Activated CD8-positive, alpha-beta memory T cell treated with anti-CD3 and anti-CD28 coated beads, Interleukin-2, amount 10 ng/mL, durations not matched to agents 7 days and 5 days (primary cell): ENCODE data around the gene ANAPC15. TPM values are rescaled to one million over a fixed set of nuclear protein-coding genes. Genes with fewer than 3 reads are reported as not detected.
"Not testable (repeated sequence)": the region's sequence is repeated elsewhere in the genome, so short reads cannot be mapped to it uniquely, and the experiment has no call there.

Source experiments
- ATAC-seq: fragments of 150-1000 bp; cut with Tn5 transposase; one replicate; pipeline ENCODE4 v1.10.0; 2021; ENCODE audit warnings: moderate library complexity
- CTCF ChIA-PET: fragments of 350-600 bp; sonication (Branson Sonifier 250); formaldehyde crosslinking; loops from one replicate; lab custom pipeline; 2021; ENCODE audit warnings: antibody characterized with exemption; lab: Charles Lee
- DNase-seq: peaks from one replicate; pipeline ENCODE4 v3.0.0-alpha.2; 2020
- H3K27ac Mint-ChIP-seq: one replicate; pipeline ENCODE4 v1.8.0; 2021; ENCODE audit warnings: mild to moderate bottlenecking, mixed read lengths
- H3K27me3 Mint-ChIP-seq: one replicate; pipeline ENCODE4 v1.8.0; 2021; ENCODE audit warnings: mixed read lengths
- H3K36me3 Mint-ChIP-seq: one replicate; pipeline ENCODE4 v1.8.0; 2021; ENCODE audit warnings: mild to moderate bottlenecking, mixed read lengths
- H3K4me1 Mint-ChIP-seq: one replicate; pipeline ENCODE4 v1.8.0; 2021; ENCODE audit warnings: mixed read lengths
- H3K4me3 Mint-ChIP-seq: one replicate; pipeline ENCODE4 v1.8.0; 2021; ENCODE audit warnings: mild to moderate bottlenecking, moderate library complexity, mixed read lengths
- H3K9me3 Mint-ChIP-seq: one replicate; pipeline ENCODE4 v1.8.0; 2022; ENCODE audit warnings: low read depth, mixed read lengths
- total RNA-seq, 2 experiments: library from RNA; stranded (reverse); gene quantifications; one replicate each; pipeline ENCODE4 v1.2.3, GENCODE V29; 2021

The ANAPC15 gene
- 10 to 100 TPM; 53.8 to 63.6 TPM for total RNA-seq

DNA sequence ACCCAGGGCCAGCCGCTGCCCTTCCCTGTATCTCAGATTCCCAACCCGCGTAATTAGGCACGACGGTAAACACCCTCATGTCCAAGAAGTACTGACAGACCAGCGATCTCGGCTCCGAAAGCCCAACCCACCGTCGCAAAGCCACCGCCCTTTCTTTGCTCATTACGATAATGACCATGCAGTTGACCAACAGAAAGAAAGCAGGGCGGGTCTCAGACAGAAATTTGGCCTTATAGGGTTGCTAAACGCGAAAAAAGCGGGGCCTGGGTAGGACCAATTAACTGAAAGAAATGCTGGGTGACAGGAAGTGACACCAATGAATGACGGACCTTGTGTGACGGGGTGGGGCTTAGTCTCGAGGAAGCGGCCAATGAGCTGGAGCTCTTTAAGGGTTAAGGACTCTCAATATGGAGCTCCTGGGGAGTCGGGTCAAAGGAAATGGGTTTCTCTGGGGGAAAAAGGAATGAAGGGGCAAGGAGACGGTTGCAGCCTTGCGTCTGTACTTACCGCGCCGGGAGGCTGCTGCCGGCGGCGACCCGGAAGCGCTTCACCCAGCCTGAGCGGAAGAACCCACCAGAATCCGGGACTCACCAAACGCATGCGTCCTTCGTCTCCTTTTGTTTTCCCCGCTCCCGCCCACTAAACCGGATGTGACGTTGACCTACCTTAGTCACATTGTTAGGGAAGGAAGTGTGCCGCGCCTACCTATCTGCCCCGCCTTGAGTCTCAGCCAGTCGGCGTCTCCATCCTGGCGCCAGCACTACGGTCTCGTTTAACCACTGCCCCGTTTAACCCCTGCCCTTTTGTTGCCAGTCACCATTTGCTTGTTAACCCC lies at the start of gene ANAPC15:
Gene ANAPC15, minus strand, starts transcription at position 553 of the 835 bp plus-strand sequence. CDS start 1,419 bp downstream, outside the sequence.
- Mint-ChIP-seq H3K27ac (peak within 1 kb of the TSS; percentile 98), H3K4me3 (peak within 1 kb of the TSS; percentile 93), H3K4me1 (peaks cover 23% of the 10 kb centered on the region), H3K27me3 (no peaks in the 10 kb centered on the region), H3K36me3 (peaks cover 2% of the 10 kb centered on the region), H3K9me3 (no peaks in the 10 kb centered on the region)
- ATAC-seq = peak; percentile 92
- CTCF ChIA-PET = interaction anchor here (0.6 to 2.8 kb wide), 13 partner anchors 10 to 319 kb away, joined by 3 to 11 read pairs (median 4); no protein-coding TSS in a partner anchor
- DNase-seq = peak; percentile 100

DNA sequence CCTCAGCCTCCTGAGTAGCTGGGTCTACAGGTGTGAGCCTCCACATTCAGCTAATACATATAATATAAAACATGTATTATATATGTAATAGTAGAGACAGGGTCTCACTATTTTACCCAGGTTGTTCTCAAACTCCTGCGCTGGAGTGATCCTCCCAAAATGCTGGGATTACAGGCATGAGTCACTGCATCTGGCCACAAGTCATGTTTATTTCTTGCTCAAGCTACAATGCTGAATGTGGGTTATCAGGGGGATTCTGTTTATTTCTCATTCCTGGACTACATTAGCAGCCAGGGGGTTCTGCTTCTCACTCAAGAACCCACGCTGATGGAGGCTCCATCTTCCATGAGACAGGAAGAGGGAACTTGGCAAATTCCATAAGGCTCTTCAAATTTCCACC lies 47.8 kb upstream of the ANAPC15 start:
- H3K4me3 Mint-ChIP-seq = no peak overlapping the region
- CTCF ChIA-PET = interaction anchor here (0.9 to 2.1 kb wide), 3 partner anchors 16 to 271 kb away, joined by 4 to 8 read pairs (median 7); no protein-coding TSS in a partner anchor

DNA sequence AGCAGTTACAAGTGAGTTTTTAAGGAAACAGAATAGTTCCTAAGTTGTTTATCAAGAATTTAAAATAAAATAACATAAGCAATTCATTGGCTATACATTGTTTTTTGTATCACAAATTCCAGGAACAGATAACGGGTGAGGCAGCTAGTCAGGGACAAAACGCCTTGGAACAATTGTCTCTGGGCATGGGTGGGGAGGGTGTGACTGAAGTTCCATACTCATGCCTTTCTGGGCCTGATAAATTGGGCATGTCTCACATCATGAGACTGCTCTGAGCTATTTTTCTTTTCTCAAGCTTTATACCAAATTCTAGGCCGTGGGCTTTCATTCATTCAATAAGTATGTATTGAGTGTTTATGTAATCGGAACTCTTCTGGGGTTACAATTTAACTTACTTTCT lies 44.6 kb upstream of the ANAPC15 start:
- Mint-ChIP-seq H3K27ac (no peak overlapping the region), H3K4me1 (no peaks in the 10 kb centered on the region), H3K9me3 (no peaks in the 10 kb centered on the region), H3K27me3 (peaks cover 37% of the 10 kb centered on the region), H3K4me3 (no peak overlapping the region), H3K36me3 (no peaks in the 10 kb centered on the region)
- DNase-seq = no peak
- no peak for ATAC-seq
- CTCF ChIA-PET = interaction anchor here (1.0 to 1.2 kb wide), 2 partner anchors 12 to 257 kb away, joined by 3 read pairs; no protein-coding TSS in a partner anchor

More for the DNA sequence above, 47.8 kb upstream of the ANAPC15 start:
- DNase-seq (no peak), ATAC-seq (no peak)
- Mint-ChIP-seq H3K27ac (no peak overlapping the region), H3K9me3 (no peaks in the 10 kb centered on the region), H3K27me3 (peaks cover 42% of the 10 kb centered on the region), H3K36me3 (no peaks in the 10 kb centered on the region), H3K4me1 (no peaks in the 10 kb centered on the region)

DNA sequence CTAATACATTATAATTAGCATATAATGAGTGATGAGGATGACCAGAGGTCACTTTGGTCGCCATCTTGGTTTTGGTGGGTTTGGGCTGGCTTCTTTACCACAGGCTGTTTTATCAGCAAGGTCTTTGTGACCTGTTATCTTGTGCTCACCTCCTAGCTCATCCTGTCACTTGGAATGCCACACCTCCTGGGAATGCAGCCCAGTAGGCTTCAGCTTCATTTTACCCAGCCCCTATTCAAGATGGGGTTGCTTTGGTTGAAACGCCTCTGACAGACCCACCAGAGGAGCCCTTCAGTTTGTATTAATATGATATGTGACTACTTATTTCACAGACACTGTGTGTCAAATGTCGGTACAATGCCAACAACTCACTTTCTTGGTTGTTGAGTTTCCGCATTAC lies 43.3 kb upstream of the ANAPC15 start:
- no peak overlapping the region for H3K27ac Mint-ChIP-seq
- CTCF ChIA-PET = no interaction called here
- peaks cover 37% of the 10 kb centered on the region for H3K27me3 Mint-ChIP-seq

DNA sequence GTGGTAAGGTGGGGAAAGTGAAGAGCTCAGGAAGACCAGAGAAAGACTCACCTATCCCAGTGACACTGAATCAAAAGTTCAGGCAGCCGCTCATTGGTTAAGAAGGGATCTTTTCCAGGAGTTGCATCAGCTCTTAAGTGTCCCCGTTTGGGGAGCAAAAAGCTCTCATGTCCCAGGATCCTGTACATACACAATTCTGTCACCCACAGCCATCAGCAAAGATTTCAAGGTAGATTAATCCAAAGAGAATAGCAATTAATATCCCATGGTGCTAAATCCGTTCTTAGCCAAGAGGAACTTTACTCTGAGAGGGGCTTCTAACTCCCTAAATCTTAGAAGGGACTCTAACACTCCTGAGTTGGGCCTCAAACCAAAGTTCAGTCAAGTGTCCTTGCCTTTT lies 42.3 kb upstream of the ANAPC15 start:
- DNase-seq (no peak), ATAC-seq (no peak)
- H3K4me3 Mint-ChIP-seq = no peak overlapping the region
- peaks cover 32% of the 10 kb centered on the region for H3K27me3 Mint-ChIP-seq
- no peaks in the 10 kb centered on the region for H3K36me3 Mint-ChIP-seq
- H3K9me3 Mint-ChIP-seq = no peaks in the 10 kb centered on the region
- H3K27ac Mint-ChIP-seq = no peak overlapping the region
- CTCF ChIA-PET = interaction anchor here (1.9 to 2.6 kb wide), 3 partner anchors 11 to 276 kb away, joined by 4 to 11 read pairs (median 6); no protein-coding TSS in a partner anchor
- no peaks in the 10 kb centered on the region for H3K4me1 Mint-ChIP-seq

More for the DNA sequence above, 43.3 kb upstream of the ANAPC15 start:
- Mint-ChIP-seq H3K4me1 (no peaks in the 10 kb centered on the region), H3K9me3 (no peaks in the 10 kb centered on the region), H3K36me3 (no peaks in the 10 kb centered on the region), H3K4me3 (no peak overlapping the region)
- ATAC-seq = no peak
- no peak for DNase-seq

DNA sequence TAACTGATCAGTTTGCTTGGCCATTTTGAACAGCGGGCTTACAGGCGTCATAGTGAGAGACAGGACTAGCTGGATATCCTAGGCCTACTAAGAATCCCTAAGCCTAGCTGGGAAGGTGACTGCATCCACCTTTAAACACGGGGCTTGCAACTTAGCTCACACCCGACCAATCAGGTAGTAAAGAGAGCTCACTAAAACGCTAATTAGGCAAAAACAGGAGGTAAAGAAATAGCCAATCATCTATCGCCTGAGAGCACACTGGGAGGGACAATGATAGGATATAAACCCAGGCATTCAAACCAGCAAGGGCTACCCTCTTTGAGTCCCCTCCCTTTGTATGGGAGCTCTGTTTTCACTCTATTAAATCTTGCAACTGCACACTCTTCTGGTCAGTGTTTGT lies 41.4 kb upstream of the ANAPC15 start:
- H3K27ac Mint-ChIP-seq, DNase-seq, H3K4me1 Mint-ChIP-seq, H3K36me3 Mint-ChIP-seq, ATAC-seq, H3K4me3 Mint-ChIP-seq, H3K9me3 Mint-ChIP-seq: not testable (repeated sequence)
- peaks cover 27% of the 10 kb centered on the region for H3K27me3 Mint-ChIP-seq
- CTCF ChIA-PET = interaction anchor here (1.3 to 2.6 kb wide), 4 partner anchors 10 to 277 kb away, joined by 3 to 11 read pairs (median 5); no protein-coding TSS in a partner anchor

DNA sequence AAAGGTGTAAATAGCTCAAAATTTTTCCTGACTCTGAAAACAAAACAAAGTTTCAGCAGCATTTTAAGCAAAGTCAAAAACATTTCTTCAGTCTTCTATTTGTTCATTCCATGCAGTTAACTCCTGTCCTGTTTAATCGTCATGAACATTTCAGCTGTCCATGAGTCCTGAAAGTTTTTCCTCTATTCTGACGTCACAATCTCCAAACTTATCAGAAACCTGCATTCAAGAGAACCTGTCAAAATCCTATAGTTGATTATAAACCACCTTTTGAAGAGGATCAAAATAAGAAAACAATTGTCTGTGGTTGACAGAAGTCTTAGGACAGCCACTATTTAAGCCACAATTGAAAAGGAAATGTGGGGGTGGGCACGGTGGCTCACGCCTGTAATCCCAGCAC lies 38.4 kb upstream of the ANAPC15 start:
- Mint-ChIP-seq H3K4me1 (no peaks in the 10 kb centered on the region), H3K9me3 (no peaks in the 10 kb centered on the region), H3K4me3 (no peak overlapping the region), H3K27me3 (peaks cover 26% of the 10 kb centered on the region), H3K27ac (no peak overlapping the region), H3K36me3 (no peaks in the 10 kb centered on the region)
- ATAC-seq (no peak), DNase-seq (no peak)
- CTCF ChIA-PET = interaction anchor here (1.1 kb wide), 1 partner anchor 126 kb away, joined by 3 read pairs; no protein-coding TSS in a partner anchor

GRCh38 chr11:72146625-72147024 lies 34.1 kb upstream of the ANAPC15 start:
- no peak for ATAC-seq
- CTCF ChIA-PET = interaction anchor here (0.6 to 3.4 kb wide), 8 partner anchors 34 to 288 kb away, joined by 3 to 17 read pairs (median 3); partner anchors contain the start of genes ANAPC15 and CLPB
- Mint-ChIP-seq H3K4me1 (peaks cover 16% of the 10 kb centered on the region), H3K36me3 (no peaks in the 10 kb centered on the region), H3K27me3 (peaks cover 14% of the 10 kb centered on the region), H3K9me3 (no peaks in the 10 kb centered on the region), H3K27ac (no peak overlapping the region), H3K4me3 (no peak overlapping the region)
- DNase-seq = no peak

GRCh38 chr11:72144807-72145565 lies 32.5 kb upstream of the ANAPC15 start:
- H3K4me3 Mint-ChIP-seq = no peak overlapping the region
- no peak for ATAC-seq
- no peaks in the 10 kb centered on the region for H3K36me3 Mint-ChIP-seq

GRCh38 chr11:72142543-72142942 lies 30.0 kb upstream of the ANAPC15 start:
- not testable (repeated sequence) for ATAC-seq, H3K4me3 Mint-ChIP-seq, DNase-seq, H3K27ac Mint-ChIP-seq, H3K36me3 Mint-ChIP-seq, H3K27me3 Mint-ChIP-seq, H3K9me3 Mint-ChIP-seq
- H3K4me1 Mint-ChIP-seq = peaks cover 34% of the 10 kb centered on the region
- CTCF ChIA-PET = interaction anchor here (1.2 to 3.0 kb wide), 4 partner anchors 64 to 342 kb away, joined by 3 to 54 read pairs (median 4); no protein-coding TSS in a partner anchor

More at GRCh38 chr11:72144807-72145565, 32.5 kb upstream of the ANAPC15 start:
- Mint-ChIP-seq H3K4me1 (peaks cover 31% of the 10 kb centered on the region), H3K27me3 (peaks cover 7% of the 10 kb centered on the region), H3K27ac (no peak overlapping the region), H3K9me3 (no peaks in the 10 kb centered on the region)
- no peak for DNase-seq
- CTCF ChIA-PET = interaction anchor here (0.7 to 3.4 kb wide), 31 partner anchors 9 to 288 kb away, joined by 3 to 54 read pairs (median 8); partner anchors contain the start of genes FOLR3 and NUMA1

DNA sequence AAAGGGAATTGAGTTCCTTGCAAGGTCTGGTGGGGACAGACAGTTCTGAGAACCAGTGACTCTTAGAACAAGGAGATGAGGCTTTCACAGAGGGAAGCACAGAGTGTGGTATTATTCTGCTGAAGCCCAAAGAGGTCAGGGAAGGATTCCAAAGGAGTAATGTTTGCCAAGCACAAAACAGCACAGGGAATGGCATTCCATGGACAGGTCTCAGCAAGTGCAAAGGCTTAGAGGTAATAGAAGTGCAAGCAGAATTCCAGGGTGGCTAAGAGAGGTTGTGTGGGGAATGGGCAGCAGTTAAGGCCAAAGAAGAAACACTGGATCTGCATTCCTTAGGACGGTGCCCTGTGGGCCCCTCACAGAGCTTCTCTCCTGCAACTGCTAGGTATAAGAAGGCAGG lies 29.6 kb upstream of the ANAPC15 start:
- H3K9me3 Mint-ChIP-seq, H3K36me3 Mint-ChIP-seq, H3K27me3 Mint-ChIP-seq, H3K4me3 Mint-ChIP-seq, DNase-seq, ATAC-seq: not testable (repeated sequence)
- Mint-ChIP-seq H3K4me1 (peaks cover 36% of the 10 kb centered on the region), H3K27ac (peak overlapping the region; percentile 67)
- CTCF ChIA-PET = interaction anchor here (0.9 to 1.7 kb wide), 7 partner anchors 39 to 170 kb away, joined by 3 to 8 read pairs (median 4); no protein-coding TSS in a partner anchor

- H3K27me3 Mint-ChIP-seq = no peaks in the 10 kb centered on the region
- peak overlapping the region; percentile 67 for H3K27ac Mint-ChIP-seq
- H3K9me3 Mint-ChIP-seq = peaks cover 4% of the 10 kb centered on the region
- CTCF ChIA-PET = interaction anchor here (0.8 to 1.7 kb wide), 10 partner anchors 16 to 169 kb away, joined by 3 to 8 read pairs (median 3); no protein-coding TSS in a partner anchor
- peak; percentile 78 for DNase-seq
- H3K36me3 Mint-ChIP-seq = peaks cover 5% of the 10 kb centered on the region
- ATAC-seq = peak; percentile 78
- H3K4me3 Mint-ChIP-seq = peak overlapping the region; percentile 0
- peaks cover 45% of the 10 kb centered on the region for H3K4me1 Mint-ChIP-seq
Observed at GRCh38 chr11:72141066-72141465, 28.6 kb upstream of the ANAPC15 start.
